AG09319 (cell line): ENCODE data around the gene TMEM182.

ENCODE experiments used
- DNase-seq: peaks from one replicate; pipeline ENCODE4 v3.0.0-alpha.2; 2010; ENCODE audit warnings: low read depth; ENCODE audit errors: extremely low read depth
- CTCF ChIP-seq: IDR thresholded peaks from 2 replicates; pipeline ENCODE4 v1.5.1; 2011; ENCODE audit warnings: low read depth, mild to moderate bottlenecking, inconsistent platforms, low read length, moderate library complexity

TMEM182 gene

DNA sequence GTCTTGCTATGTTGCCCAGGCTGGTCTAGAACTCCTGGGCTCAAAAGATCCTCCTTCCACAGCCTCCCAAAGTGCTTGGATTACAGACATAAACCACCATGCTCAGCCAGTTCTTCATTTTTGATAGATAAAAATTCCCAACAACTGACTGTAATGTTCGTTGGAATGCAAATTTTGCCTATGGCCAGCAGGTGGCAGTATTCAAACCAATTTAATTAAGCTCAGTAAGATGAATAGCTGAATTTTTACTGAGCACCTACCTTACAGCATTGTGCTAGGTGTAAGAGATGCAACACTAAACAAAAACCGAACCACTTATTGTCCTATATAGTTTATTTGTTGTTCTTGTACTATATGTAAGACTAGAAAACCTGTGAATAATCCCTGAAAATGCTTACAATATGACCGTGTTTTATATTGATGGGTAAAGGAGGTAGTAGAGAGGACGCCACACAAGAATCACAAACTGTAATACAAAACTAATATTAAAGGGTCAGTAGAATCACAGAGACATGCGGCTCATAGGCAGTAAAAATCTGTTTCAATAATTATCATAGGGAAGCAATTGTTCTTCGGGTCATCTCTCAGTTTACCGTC lies 8.2 kb upstream of the TMEM182 start:
- no peak for DNase-seq
- peak; percentile 66 for TF ChIP-seq CTCF

- DNase-seq = no peak
- no peak for TF ChIP-seq CTCF
Measured at GRCh38 chr2:102754456-102755145, 7.2 kb upstream of the TMEM182 start.

DNA sequence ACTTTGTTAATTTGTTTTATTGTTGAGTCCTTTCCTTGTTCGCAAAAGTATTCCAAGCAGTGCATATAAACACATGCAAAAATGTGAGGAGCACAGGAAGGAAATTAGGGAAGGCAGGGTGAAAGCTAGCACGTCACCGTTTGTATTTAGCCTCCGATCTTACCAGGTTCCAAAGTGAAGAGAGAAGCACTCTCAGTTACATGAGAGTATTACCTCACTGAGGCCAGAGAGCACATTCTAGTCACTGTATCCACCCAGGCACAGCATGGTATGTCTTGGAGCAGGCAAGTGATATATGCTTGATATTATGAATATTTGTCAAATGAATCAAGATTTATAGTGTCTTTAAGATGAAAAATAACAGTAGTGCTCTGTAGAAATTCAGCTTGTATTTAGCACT lies 6.5 kb upstream of the TMEM182 start:
- no peak for DNase-seq
- no peak for TF ChIP-seq CTCF

- no peak for TF ChIP-seq CTCF
- no peak for DNase-seq
Measured at GRCh38 chr2:102758439-102758838, 3.4 kb upstream of the TMEM182 start.

DNA sequence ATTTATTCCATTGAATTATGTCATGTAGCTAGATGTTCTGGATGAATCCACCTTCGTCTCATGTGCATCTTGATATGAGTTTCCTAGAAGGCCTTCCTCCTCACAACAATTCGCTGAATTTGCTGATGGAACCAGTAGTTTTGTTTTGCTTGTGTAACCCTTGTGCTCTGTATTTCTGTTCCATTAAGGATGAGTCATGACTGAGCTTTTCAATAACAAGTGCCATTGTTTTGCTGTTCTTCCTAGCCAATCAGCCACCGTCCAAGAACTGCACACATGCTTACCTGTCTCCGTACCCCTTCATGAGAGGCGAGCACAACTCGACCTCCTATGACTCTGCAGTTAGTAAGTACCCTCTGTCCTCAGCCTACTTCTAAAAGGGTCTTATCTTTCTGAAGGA lies 2.3 kb downstream of the TMEM182 start:
- no peak for DNase-seq
- TF ChIP-seq CTCF = no peak

DNA sequence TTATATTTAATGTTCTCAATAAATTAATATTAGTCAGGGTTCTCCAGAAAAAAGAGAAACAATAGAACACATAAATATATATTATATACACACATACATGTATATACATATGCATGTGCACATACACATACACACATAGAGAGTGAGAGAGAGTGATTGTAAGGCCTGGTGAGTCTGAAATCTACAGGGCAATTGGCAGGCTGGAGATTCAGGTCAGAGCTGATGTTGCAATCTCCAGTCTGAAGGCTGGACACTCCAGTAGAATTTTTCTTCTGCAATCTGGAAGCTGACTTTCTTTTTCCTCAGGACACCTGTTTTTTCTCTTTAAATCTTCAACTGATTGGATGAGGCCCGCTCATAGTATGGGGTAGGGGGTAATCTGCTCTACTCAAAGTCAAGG lies 3.2 kb downstream of the TMEM182 start:
- no peak for DNase-seq
- TF ChIP-seq CTCF = no peak

- TF ChIP-seq CTCF = no peak
- DNase-seq = no peak
Measured at GRCh38 chr2:102768253-102768652, 6.4 kb downstream of the TMEM182 start.
